SJCRH30 (cell line): ENCODE measurements around the gene CATSPER3. TPM values are rescaled to one million over a fixed set of nuclear protein-coding genes. Genes with fewer than 3 reads are reported as not detected.

Experiments
- DNase-seq, 2 experiments: peaks; one replicate each; pipeline ENCODE4 v3.0.0-alpha.2; 2015 to 2020
- H3K27ac ChIP-seq: fragments of 250-450 bp; sonication (Bioruptor Pico); 2 replicates; pipeline ENCODE4 v1.5.1; 2020; ENCODE audit warnings: mild to moderate bottlenecking, moderate library complexity
- H3K27me3 ChIP-seq: fragments of 250-450 bp; sonication (Bioruptor Pico); 2 replicates; pipeline ENCODE4 v1.5.1; 2020; ENCODE audit warnings: mild to moderate bottlenecking, moderate library complexity
- H3K36me3 ChIP-seq: fragments of 250-450 bp; sonication (Bioruptor Pico); 2 replicates; pipeline ENCODE4 v1.5.1; 2020; ENCODE audit warnings: mild to moderate bottlenecking, moderate library complexity
- H3K4me1 ChIP-seq: fragments of 250-450 bp; sonication (Bioruptor Pico); 2 replicates; pipeline ENCODE4 v1.5.1; 2020; ENCODE audit warnings: mild to moderate bottlenecking, moderate library complexity
- H3K4me3 ChIP-seq: fragments of 250-450 bp; sonication (Bioruptor Pico); 2 replicates; pipeline ENCODE4 v1.5.1; 2020; ENCODE audit warnings: mild to moderate bottlenecking, moderate library complexity
- H3K9me3 ChIP-seq: fragments of 250-450 bp; sonication (Bioruptor Pico); replicated peaks from 2 replicates; pipeline ENCODE4 v1.5.1; 2020; ENCODE audit warnings: mild to moderate bottlenecking, moderate library complexity
- total RNA-seq: library from RNA; depleted of rRNA; stranded (reverse); fragments of >200 nt; shearing (Covaris generic); gene quantifications from 2 replicates; pipeline ENCODE4 v1.2.3, GENCODE V29; 2014

Gene CATSPER3
- total RNA-seq, 1 experiment from 2014 or later: not detected

DNA sequence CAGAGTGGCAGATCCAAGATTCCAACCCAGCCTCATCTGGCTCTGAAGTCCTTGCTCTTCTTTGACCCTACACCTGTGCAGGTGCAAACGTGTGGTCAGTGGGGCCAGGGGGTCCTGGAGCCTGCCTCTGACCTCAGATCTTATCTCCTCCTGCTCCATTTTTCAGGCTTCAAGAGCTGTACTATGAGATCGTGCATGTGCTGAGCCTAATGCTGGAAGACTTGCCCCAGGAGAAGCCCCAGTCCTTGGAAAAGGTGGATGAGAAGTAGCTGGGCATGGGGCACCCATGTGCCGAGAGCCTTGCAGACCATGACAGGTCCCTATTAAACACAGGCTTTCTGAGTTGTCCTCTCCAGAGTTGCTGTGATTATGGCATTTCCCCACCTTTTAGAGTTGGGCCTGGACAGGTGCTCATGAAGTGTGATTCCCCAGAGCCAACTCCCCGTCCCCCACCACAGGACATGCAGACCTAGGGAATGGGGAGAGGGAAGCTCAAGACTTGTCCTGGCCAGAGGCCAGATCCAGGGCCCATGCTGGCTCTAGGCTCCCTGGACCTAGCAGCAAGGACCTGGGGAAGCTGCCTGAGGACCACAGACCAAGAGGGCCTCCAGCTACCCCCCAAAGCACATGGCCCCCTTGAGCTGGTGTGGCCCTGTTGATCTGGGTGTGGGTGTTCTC is 43.8 kb downstream of the CATSPER3 start:
- DNase-seq: no peak

GRCh38 chr5:135012033-135012588 is 44.4 kb downstream of the CATSPER3 start:
- H3K4me1 ChIP-seq: no peaks in the 10 kb centered on the region
- DNase-seq: no peak
- no peak overlapping the region for H3K4me3 ChIP-seq
- no peaks in the 10 kb centered on the region for H3K27me3 ChIP-seq
- no peak overlapping the region for H3K27ac ChIP-seq
- H3K36me3 ChIP-seq: no peaks in the 10 kb centered on the region
- H3K9me3 ChIP-seq: no peaks in the 10 kb centered on the region

More for the DNA sequence above, 43.8 kb downstream of the CATSPER3 start:
- Histone ChIP-seq H3K9me3 (no peaks in the 10 kb centered on the region), H3K4me1 (no peaks in the 10 kb centered on the region), H3K27ac (no peak overlapping the region), H3K36me3 (no peaks in the 10 kb centered on the region), H3K27me3 (no peaks in the 10 kb centered on the region), H3K4me3 (no peak overlapping the region)

- no peaks in the 10 kb centered on the region for H3K4me1 ChIP-seq
- no peak for DNase-seq
- H3K27me3 ChIP-seq: no peaks in the 10 kb centered on the region
- no peaks in the 10 kb centered on the region for H3K36me3 ChIP-seq
- no peak overlapping the region for H3K27ac ChIP-seq
- no peaks in the 10 kb centered on the region for H3K9me3 ChIP-seq
- H3K4me3 ChIP-seq: no peak overlapping the region
Observed at GRCh38 chr5:135012951-135013391, 45.3 kb downstream of the CATSPER3 start.

- no peaks in the 10 kb centered on the region for H3K27me3 ChIP-seq
- H3K4me3 ChIP-seq: no peak overlapping the region
Observed at GRCh38 chr5:135013445-135013844, 45.7 kb downstream of the CATSPER3 start.

DNA sequence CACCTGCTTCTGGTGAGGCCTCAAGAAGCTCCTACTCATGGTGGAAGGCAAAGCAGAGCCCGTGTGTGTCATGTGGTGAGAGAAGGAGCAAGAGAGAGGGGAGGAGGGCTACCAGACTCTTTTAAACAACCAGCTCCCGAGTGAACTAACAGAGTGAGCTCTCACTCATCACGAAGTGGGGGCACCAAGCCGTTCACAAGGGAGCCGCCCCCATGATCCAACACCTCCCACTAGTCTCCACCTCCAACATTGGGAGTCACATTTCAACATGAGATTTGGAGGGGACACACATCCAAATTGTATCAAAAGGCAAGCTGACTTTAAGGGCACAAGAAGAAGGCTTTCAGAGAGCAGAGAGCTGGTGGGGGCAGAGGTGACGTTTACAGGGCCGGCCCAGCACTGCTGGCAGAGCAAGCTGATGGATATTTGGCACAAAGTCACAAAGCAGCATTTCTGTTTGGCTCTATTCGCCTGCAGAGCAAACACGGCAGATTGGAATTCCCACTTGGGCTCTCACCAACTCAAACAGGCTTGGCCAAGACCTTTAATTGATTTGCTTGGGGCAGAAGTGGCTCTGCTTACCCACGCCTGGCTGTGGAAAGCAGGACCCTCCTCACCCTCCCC is 46.4 kb downstream of the CATSPER3 start:
- no peaks in the 10 kb centered on the region for H3K27me3 ChIP-seq
- H3K4me3 ChIP-seq: no peak overlapping the region
- no peak overlapping the region for H3K27ac ChIP-seq
- no peaks in the 10 kb centered on the region for H3K36me3 ChIP-seq
- no peaks in the 10 kb centered on the region for H3K9me3 ChIP-seq
- H3K4me1 ChIP-seq: no peaks in the 10 kb centered on the region
- DNase-seq: no peak

More at GRCh38 chr5:135013445-135013844, 45.7 kb downstream of the CATSPER3 start:
- no peaks in the 10 kb centered on the region for H3K9me3 ChIP-seq
- no peaks in the 10 kb centered on the region for H3K4me1 ChIP-seq
- H3K36me3 ChIP-seq: no peaks in the 10 kb centered on the region
- no peak overlapping the region for H3K27ac ChIP-seq
- DNase-seq: no peak

GRCh38 chr5:135015942-135016341 is 48.2 kb downstream of the CATSPER3 start:
- Histone ChIP-seq H3K27ac (no peak overlapping the region), H3K4me1 (no peaks in the 10 kb centered on the region), H3K9me3 (no peaks in the 10 kb centered on the region), H3K4me3 (no peak overlapping the region), H3K36me3 (no peaks in the 10 kb centered on the region), H3K27me3 (no peaks in the 10 kb centered on the region)
- no peak for DNase-seq

DNA sequence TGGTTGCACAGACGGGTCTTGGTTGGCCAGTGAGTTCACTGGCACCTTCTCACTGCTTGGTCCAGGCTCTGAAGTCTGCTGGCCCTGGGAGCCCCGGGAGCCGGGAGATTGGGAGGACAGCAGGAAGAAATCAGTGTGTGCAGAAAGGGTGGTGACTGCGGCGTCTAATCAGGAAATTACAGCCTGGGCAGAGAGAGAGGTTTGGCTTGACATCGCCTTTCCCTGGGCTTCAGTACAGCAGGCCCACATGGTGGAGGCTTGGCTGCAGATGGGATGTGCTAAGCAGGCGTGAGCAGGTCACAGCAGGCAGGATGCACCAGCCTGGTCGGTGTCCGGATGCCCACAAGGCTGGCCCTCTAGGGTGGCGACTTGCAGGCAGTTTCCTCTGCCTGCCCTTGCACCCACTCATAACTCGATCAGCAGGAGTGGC is 49.2 kb downstream of the CATSPER3 start:
- no peaks in the 10 kb centered on the region for H3K9me3 ChIP-seq
- no peak for DNase-seq

GRCh38 chr5:135018457-135018856 is 50.8 kb downstream of the CATSPER3 start:
- Histone ChIP-seq H3K4me1 (no peaks in the 10 kb centered on the region), H3K4me3 (no peak overlapping the region), H3K27ac (no peak overlapping the region), H3K36me3 (no peaks in the 10 kb centered on the region), H3K27me3 (no peaks in the 10 kb centered on the region), H3K9me3 (no peaks in the 10 kb centered on the region)
- no peak for DNase-seq

More for the DNA sequence above, 49.2 kb downstream of the CATSPER3 start:
- no peaks in the 10 kb centered on the region for H3K4me1 ChIP-seq
- H3K27me3 ChIP-seq: no peaks in the 10 kb centered on the region
- H3K36me3 ChIP-seq: no peaks in the 10 kb centered on the region
- H3K27ac ChIP-seq: no peak overlapping the region
- H3K4me3 ChIP-seq: no peak overlapping the region

DNA sequence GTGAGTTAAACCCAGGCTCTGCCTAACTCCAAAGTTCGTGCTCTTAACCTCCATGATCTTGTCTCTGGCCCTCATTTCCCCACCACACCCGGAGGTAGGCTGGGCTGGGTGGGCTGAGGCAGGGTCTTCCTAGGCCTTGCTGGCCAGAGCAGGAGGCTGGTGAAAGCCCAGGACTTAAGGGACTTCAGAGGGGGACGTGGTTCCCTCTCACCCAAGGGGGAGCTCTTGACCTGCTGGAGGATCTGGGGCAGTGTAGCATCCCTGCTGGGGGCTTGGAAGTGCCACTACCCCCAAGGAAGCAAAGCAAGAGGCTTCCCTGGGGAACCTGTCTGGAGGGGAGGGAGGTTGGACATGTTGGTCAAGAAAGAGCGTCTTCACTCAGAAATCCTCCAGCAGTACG is 51.6 kb downstream of the CATSPER3 start:
- Histone ChIP-seq H3K27ac (no peak overlapping the region), H3K36me3 (no peaks in the 10 kb centered on the region), H3K4me3 (no peak overlapping the region), H3K9me3 (no peaks in the 10 kb centered on the region), H3K27me3 (no peaks in the 10 kb centered on the region), H3K4me1 (no peaks in the 10 kb centered on the region)
- DNase-seq: no peak

DNA sequence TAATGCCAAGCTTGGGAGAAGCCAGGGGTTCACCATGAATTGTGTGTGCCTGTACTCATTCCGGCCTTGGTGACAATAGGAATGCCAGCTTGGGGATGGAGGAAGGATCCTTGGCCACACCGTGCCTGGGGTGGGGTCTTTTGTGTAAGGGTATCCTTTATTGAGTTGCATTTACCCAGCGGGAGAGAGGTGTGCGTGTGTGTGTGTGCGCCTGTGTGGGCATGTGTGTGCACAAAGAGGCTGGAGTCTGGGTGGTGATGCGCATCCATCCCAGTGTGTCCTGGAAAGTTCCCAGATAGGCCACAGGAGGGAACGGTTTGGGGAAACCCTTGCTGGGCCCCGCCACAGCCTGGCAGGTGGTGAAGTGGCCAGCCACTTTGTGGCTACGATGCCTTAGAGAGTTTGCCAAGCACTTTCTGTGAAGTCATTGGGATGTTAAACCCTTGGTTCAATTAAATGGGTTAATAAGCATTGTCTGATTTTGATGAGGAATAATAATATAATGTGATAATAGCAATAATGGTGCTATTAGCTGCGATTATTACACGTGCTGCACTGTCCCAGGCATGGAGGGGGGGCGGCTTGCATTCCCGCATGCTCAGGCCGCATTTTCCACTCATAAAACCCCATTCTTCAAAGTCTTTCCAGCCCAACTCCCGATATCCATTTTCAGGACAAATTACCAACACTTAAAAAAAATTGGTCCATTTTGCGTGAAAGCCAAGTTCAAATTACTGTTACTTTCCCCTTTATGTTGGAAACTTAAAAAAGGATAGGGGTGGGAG is 52.6 kb downstream of the CATSPER3 start:
- H3K4me3 ChIP-seq: no peak overlapping the region
- no peak overlapping the region for H3K27ac ChIP-seq
- no peaks in the 10 kb centered on the region for H3K9me3 ChIP-seq
- peaks cover 3% of the 10 kb centered on the region for H3K4me1 ChIP-seq
- peak in 1 of 2 experiments; percentile 19 for DNase-seq
- H3K36me3 ChIP-seq: no peaks in the 10 kb centered on the region
- H3K27me3 ChIP-seq: no peaks in the 10 kb centered on the region

- H3K4me1 ChIP-seq: peaks cover 25% of the 10 kb centered on the region
- peak in 1 of 2 experiments; percentile 21 for DNase-seq
- no peaks in the 10 kb centered on the region for H3K27me3 ChIP-seq
- no peak overlapping the region for H3K4me3 ChIP-seq
- peaks cover 21% of the 10 kb centered on the region for H3K36me3 ChIP-seq
- H3K9me3 ChIP-seq: no peaks in the 10 kb centered on the region
- peak overlapping the region; percentile 86 for H3K27ac ChIP-seq
Observed at GRCh38 chr5:135024956-135025729, 57.4 kb downstream of the CATSPER3 start.

GRCh38 chr5:135025730-135026644 is 58.3 kb downstream of the CATSPER3 start:
- Histone ChIP-seq H3K27ac (peak overlapping the region; percentile 86), H3K36me3 (peaks cover 29% of the 10 kb centered on the region), H3K9me3 (no peaks in the 10 kb centered on the region), H3K4me1 (peaks cover 25% of the 10 kb centered on the region), H3K27me3 (no peaks in the 10 kb centered on the region), H3K4me3 (no peak overlapping the region)
- peak; percentile 89 to 92 for DNase-seq

GRCh38 chr5:135026645-135027265 is 59.0 kb downstream of the CATSPER3 start:
- peak overlapping the region; percentile 86 for H3K27ac ChIP-seq
- no peaks in the 10 kb centered on the region for H3K27me3 ChIP-seq
- peak in 1 of 2 experiments; percentile 32 for DNase-seq
- H3K4me1 ChIP-seq: peaks cover 25% of the 10 kb centered on the region
- H3K9me3 ChIP-seq: no peaks in the 10 kb centered on the region
- no peak overlapping the region for H3K4me3 ChIP-seq
- H3K36me3 ChIP-seq: peaks cover 32% of the 10 kb centered on the region
